ENCODE results near the gene KLHL14.

DNA sequence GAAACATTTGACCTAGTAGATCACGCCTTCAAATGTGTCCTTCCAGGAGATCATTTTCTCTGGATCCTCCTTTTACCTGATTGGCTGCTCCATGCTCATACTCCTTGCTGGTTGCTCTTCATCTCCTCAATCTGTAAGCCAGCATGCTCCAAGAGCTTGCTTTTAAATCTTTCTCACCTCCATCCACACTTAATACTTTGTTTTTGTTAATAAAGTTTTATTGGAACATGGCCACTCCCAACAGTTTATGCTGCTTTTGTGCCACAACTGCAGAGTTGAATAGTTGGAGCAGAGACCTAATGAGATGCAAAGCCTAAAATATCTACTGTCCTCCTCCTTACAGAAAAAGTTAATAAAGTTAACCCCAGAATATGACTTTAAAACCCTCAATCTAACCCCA, 60.0 kb downstream of the KLHL14 start:
- TF ChIP-seq, protein P1, sequence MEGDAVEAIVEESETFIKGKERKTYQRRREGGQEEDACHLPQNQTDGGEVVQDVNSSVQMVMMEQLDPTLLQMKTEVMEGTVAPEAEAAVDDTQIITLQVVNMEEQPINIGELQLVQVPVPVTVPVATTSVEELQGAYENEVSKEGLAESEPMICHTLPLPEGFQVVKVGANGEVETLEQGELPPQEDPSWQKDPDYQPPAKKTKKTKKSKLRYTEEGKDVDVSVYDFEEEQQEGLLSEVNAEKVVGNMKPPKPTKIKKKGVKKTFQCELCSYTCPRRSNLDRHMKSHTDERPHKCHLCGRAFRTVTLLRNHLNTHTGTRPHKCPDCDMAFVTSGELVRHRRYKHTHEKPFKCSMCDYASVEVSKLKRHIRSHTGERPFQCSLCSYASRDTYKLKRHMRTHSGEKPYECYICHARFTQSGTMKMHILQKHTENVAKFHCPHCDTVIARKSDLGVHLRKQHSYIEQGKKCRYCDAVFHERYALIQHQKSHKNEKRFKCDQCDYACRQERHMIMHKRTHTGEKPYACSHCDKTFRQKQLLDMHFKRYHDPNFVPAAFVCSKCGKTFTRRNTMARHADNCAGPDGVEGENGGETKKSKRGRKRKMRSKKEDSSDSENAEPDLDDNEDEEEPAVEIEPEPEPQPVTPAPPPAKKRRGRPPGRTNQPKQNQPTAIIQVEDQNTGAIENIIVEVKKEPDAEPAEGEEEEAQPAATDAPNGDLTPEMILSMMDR (IDR thresholded peaks at IDR 0.05) = no peak
- TF ChIP-seq EZH2phosphoT487 (IDR thresholded peaks at IDR 0.05) (no peak), EZH2 (IDR thresholded peaks at IDR 0.05) (no peak)

All from neural progenitor cell (in vitro differentiated cells).